Measurements from ENCODE around the gene NEDD8.

The NEDD8 gene

GRCh38 chr14:24211311-24211710 lies 20.9 kb downstream of the NEDD8 start:
- no peak for ATAC-seq
- TF ChIP-seq ZC3H10 (CRISPR knock-in tag; IDR thresholded peaks at IDR 0.05) (no peak), CSRNP3 (CRISPR knock-in tag; IDR thresholded peaks at IDR 0.05) (no peak), CREB5 (CRISPR knock-in tag; IDR thresholded peaks at IDR 0.05; ENCODE audit: low read depth) (no peak), BACH2 (CRISPR knock-in tag; IDR thresholded peaks at IDR 0.05; ENCODE audit: borderline replicate concordance) (no peak), ZNF565 (CRISPR knock-in tag; conservative IDR thresholded peaks at IDR 0.05; ENCODE audit: low read depth) (no peak), ZFP3 (CRISPR knock-in tag; IDR thresholded peaks at IDR 0.05) (no peak), ZNF70 (CRISPR knock-in tag; IDR thresholded peaks at IDR 0.05) (no peak), PATZ1 (CRISPR knock-in tag; IDR thresholded peaks at IDR 0.05; ENCODE audit: borderline replicate concordance) (no peak)

GRCh38 chr14:24207625-24208024 lies 24.5 kb downstream of the NEDD8 start:
- ATAC-seq: no peak

GRCh38 chr14:24207104-24207551 lies 25.0 kb downstream of the NEDD8 start:
- no peak for ATAC-seq
- TF ChIP-seq CREB5 (CRISPR knock-in tag; IDR thresholded peaks at IDR 0.05; ENCODE audit: low read depth): no peak
- no peak for TF ChIP-seq ISL1 (CRISPR knock-in tag; IDR thresholded peaks at IDR 0.05)
- TF ChIP-seq ZFP3 (CRISPR knock-in tag; IDR thresholded peaks at IDR 0.05): no peak
- no peak for TF ChIP-seq RARB (CRISPR knock-in tag; IDR thresholded peaks at IDR 0.05)
- TF ChIP-seq ZNF70 (CRISPR knock-in tag; IDR thresholded peaks at IDR 0.05): no peak
- no peak for TF ChIP-seq CSDC2 (CRISPR knock-in tag; IDR thresholded peaks at IDR 0.05)
- no peak for TF ChIP-seq PATZ1 (CRISPR knock-in tag; IDR thresholded peaks at IDR 0.05; ENCODE audit: borderline replicate concordance)
- TF ChIP-seq BACH2 (CRISPR knock-in tag; IDR thresholded peaks at IDR 0.05; ENCODE audit: borderline replicate concordance): no peak
- no peak for TF ChIP-seq PPARA (CRISPR knock-in tag; IDR thresholded peaks at IDR 0.05; ENCODE audit: borderline replicate concordance)
- TF ChIP-seq ZC3H10 (CRISPR knock-in tag; IDR thresholded peaks at IDR 0.05): no peak
- TF ChIP-seq CSRNP3 (CRISPR knock-in tag; IDR thresholded peaks at IDR 0.05): no peak

More at GRCh38 chr14:24207625-24208024, 24.5 kb downstream of the NEDD8 start:
- TF ChIP-seq RARB (CRISPR knock-in tag; IDR thresholded peaks at IDR 0.05) (no peak), TCF4 (CRISPR knock-in tag; IDR thresholded peaks at IDR 0.05; ENCODE audit: borderline replicate concordance) (no peak), ARNTL (CRISPR knock-in tag; IDR thresholded peaks at IDR 0.05; ENCODE audit: borderline replicate concordance, low read depth) (no peak), OSR1 (CRISPR knock-in tag; IDR thresholded peaks at IDR 0.05) (no peak), GLIS3 (CRISPR knock-in tag; IDR thresholded peaks at IDR 0.05) (no peak)

- no peak for ATAC-seq
These were observed 25.7 kb downstream of the NEDD8 start for GRCh38 chr14:24206260-24207103.

More at GRCh38 chr14:24206260-24207103, 25.7 kb downstream of the NEDD8 start:
- no peak for TF ChIP-seq BACH2 (CRISPR knock-in tag; IDR thresholded peaks at IDR 0.05; ENCODE audit: borderline replicate concordance)
- no peak for TF ChIP-seq PPARA (CRISPR knock-in tag; IDR thresholded peaks at IDR 0.05; ENCODE audit: borderline replicate concordance)
- no peak for TF ChIP-seq SNAI2 (CRISPR knock-in tag; IDR thresholded peaks at IDR 0.05)
- TF ChIP-seq ISL1 (CRISPR knock-in tag; IDR thresholded peaks at IDR 0.05): no peak
- TF ChIP-seq GLIS3 (CRISPR knock-in tag; IDR thresholded peaks at IDR 0.05): no peak
- TF ChIP-seq ZC3H10 (CRISPR knock-in tag; IDR thresholded peaks at IDR 0.05): no peak
- no peak for TF ChIP-seq CSRNP3 (CRISPR knock-in tag; IDR thresholded peaks at IDR 0.05)
- TF ChIP-seq CREB5 (CRISPR knock-in tag; IDR thresholded peaks at IDR 0.05; ENCODE audit: low read depth): no peak
- TF ChIP-seq ZNF70 (CRISPR knock-in tag; IDR thresholded peaks at IDR 0.05): no peak
- TF ChIP-seq RARB (CRISPR knock-in tag; IDR thresholded peaks at IDR 0.05): no peak
- TF ChIP-seq ZFP30 (CRISPR knock-in tag; IDR thresholded peaks at IDR 0.05): no peak
